HL-60/S4 (cell line): ENCODE results near the gene FOXF1.

Source experiments
- in situ Hi-C: fragments of 300-500 bp; cut with MboI; formaldehyde crosslinking; loops from 2 replicates; pipeline ENCODE4 v1.14.3; 2022; ENCODE audit warnings: low sequenced_read_pairs

FOXF1 gene

GRCh38 chr16:86549893-86550190, 39.5 kb downstream of the FOXF1 start:
- in situ Hi-C loops, result loop anchor here (25.0 kb wide), 1 partner anchor 737 kb away; no protein-coding TSS in a partner anchor

GRCh38 chr16:86550281-86550680, 40.0 kb downstream of the FOXF1 start:
- in situ Hi-C loops, result loop anchor here (25.0 kb wide), 1 partner anchor 737 kb away; no protein-coding TSS in a partner anchor

DNA sequence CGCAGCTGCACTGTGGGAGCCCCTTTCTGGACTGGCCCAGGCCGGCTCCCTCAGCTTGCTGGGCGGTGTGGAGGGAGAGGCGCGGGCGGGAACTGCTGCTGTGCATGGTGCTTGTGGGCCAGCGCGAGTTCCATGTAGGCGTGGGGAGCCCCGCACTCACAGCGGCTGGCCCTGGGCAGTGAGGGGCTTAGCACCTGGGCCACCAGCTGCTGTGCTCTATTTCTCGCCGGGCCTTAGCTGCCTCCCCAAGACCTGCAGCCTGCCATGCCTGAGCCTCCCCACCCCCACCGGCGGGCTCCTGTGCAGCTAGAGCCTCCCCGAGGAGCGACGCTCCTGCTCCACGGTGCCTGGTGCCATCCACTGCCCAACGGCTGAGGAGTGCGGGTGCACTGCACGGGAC, 43.0 kb downstream of the FOXF1 start:
- in situ Hi-C loops, result loop anchor here (25.0 kb wide), 1 partner anchor 734 kb away; no protein-coding TSS in a partner anchor

GRCh38 chr16:86554599-86554916, 44.2 kb downstream of the FOXF1 start:
- in situ Hi-C loops, result loop anchor here (25.0 kb wide), 1 partner anchor 733 kb away; no protein-coding TSS in a partner anchor

- in situ Hi-C loops, result loop anchor here (25.0 kb wide), 1 partner anchor 732 kb away; no protein-coding TSS in a partner anchor
Measured at GRCh38 chr16:86554917-86555703, 44.8 kb downstream of the FOXF1 start, which contains the start of gene MTHFSD. Gene MTHFSD (minus strand): TSS chr16:86555235. CDS start chr16:86555184, 51 bp downstream.

- in situ Hi-C loops, result loop anchor here (25.0 kb wide), 1 partner anchor 732 kb away; no protein-coding TSS in a partner anchor
Measured at GRCh38 chr16:86555704-86556075, 45.4 kb downstream of the FOXF1 start.

DNA sequence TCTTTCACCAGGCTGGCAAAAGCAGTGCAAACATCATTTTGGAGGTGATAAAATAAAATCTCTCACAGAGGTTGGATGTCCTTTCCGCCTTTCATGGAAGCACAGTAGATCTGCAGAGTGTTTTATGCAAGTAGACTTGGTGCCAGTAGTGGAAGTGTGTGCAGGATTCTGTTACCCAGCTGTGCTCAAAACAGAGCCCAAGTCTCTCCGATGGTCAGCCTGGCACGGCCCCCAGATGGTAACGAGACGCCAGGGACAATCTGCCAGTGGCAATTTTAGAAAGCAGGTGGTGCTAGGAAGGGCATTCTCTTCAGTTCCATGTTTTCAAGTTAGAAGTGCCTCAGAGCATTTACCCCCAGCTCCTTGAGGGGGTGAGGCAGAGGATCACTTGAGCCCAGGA, 46.2 kb downstream of the FOXF1 start:
- in situ Hi-C loops, result loop anchor here (25.0 kb wide), 1 partner anchor 731 kb away; no protein-coding TSS in a partner anchor

- in situ Hi-C loops, result loop anchor here (25.0 kb wide), 1 partner anchor 730 kb away; no protein-coding TSS in a partner anchor
Measured at GRCh38 chr16:86557587-86557986, 47.3 kb downstream of the FOXF1 start.

GRCh38 chr16:86558355-86559193, 48.2 kb downstream of the FOXF1 start:
- in situ Hi-C loops, result loop anchor here (25.0 kb wide), 1 partner anchor 729 kb away; no protein-coding TSS in a partner anchor

- in situ Hi-C loops, result loop anchor here (10.0 to 25.0 kb wide), 2 partner anchors 515 to 727 kb away; no protein-coding TSS in a partner anchor
Measured at GRCh38 chr16:86559802-86560305, 49.5 kb downstream of the FOXF1 start.

GRCh38 chr16:86562356-86562755, 52.0 kb downstream of the FOXF1 start:
- in situ Hi-C loops, result loop anchor here (10.0 to 25.0 kb wide), 2 partner anchors 512 to 725 kb away; no protein-coding TSS in a partner anchor

DNA sequence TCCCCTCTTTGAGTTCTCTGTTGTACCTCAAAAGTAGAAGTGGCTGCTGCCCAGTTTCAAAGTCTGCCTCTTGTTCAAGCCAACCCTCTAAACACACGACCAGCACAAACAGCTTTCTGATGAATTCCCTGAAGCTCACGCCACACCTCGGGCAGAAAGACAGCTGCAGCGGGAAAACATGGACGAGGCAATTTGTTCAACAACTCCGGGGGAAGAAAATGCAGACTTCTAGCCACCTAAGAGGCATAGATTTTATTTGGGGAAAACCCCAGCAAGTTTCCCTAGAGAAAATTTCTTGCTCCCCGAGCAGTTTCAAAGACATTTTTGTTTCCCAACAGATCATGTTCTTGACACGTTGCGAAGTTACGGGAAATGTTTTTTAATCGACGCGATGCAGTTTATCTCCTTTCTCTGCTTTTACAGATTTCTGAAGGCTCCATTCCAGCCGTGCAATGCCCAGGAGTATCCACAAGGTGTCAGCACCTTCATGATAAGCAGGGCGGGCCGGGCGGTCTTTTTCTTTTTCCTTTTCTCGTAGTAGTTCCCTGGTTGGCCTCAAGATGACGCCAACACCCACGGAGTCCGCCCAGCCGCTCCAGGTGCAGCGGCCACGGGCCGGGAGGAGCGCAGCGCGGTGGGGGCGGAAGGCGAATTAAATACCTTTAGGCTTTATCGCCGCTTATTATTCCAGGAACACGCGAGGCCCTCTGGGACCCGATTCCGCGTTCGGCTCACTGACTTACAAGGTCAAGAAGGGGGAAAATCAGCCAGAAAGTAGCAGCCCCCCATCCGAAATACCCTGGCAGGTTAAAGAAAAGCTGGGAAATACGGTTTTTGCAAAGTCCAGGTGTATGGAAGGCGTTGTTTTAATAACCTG, 53.4 kb downstream of the FOXF1 start:
- in situ Hi-C loops, result loop anchor here (10.0 to 25.0 kb wide), 2 partner anchors 511 to 724 kb away; no protein-coding TSS in a partner anchor
